Neuronal stem cell (in vitro differentiated cells): ENCODE measurements around the gene RAB11FIP3.

Experiments used
- DNase-seq: peaks from one replicate; pipeline ENCODE4 v3.0.0-alpha.2; 2013; ENCODE audit warnings: low spot score
- H2AFZ ChIP-seq: one replicate; pipeline ENCODE4 v1.6.1; 2013; ENCODE audit warnings: mild to moderate bottlenecking, low read length, inconsistent platforms
- H2AK5ac ChIP-seq: 2 replicates; pipeline ENCODE4 v1.6.1; 2013; ENCODE audit warnings: low read depth, mild to moderate bottlenecking, inconsistent platforms, low read length, moderate library complexity, mixed read lengths
- H2BK120ac ChIP-seq: 2 replicates; pipeline ENCODE4 v1.6.1; 2013; ENCODE audit warnings: low read depth, mild to moderate bottlenecking, inconsistent platforms, low read length, moderate library complexity, mixed read lengths
- H2BK12ac ChIP-seq: one replicate; pipeline ENCODE4 v1.6.1; 2013; ENCODE audit warnings: low read length, inconsistent platforms
- H2BK15ac ChIP-seq: 2 replicates; pipeline ENCODE4 v1.6.1; 2013; ENCODE audit warnings: mild to moderate bottlenecking, low read length, inconsistent platforms, mixed read lengths
- H2BK5ac ChIP-seq: one replicate; pipeline ENCODE4 v1.6.1; 2013; ENCODE audit warnings: inconsistent platforms, mild to moderate bottlenecking, low read length, moderate library complexity
- H3K14ac ChIP-seq: one replicate; pipeline ENCODE4 v1.6.1; 2013; ENCODE audit warnings: low read length, inconsistent platforms
- H3K18ac ChIP-seq: 2 replicates; pipeline ENCODE4 v1.6.1; 2013; ENCODE audit warnings: low read length, inconsistent platforms
- H3K23ac ChIP-seq: 2 replicates; pipeline ENCODE4 v1.6.1; 2013; ENCODE audit warnings: low read depth, mild to moderate bottlenecking, mixed read lengths, low read length, inconsistent platforms; ENCODE audit not compliant: poor library complexity
- H3K27ac ChIP-seq: replicated peaks from 3 replicates; pipeline ENCODE4 v1.5.1; 2013; ENCODE audit warnings: low read length, inconsistent platforms
- H3K27me3 ChIP-seq, 3 experiments: 2 replicates each; pipeline ENCODE4 v1.6.1; 2013; ENCODE audit warnings: low read length in 3 of 3, mild to moderate bottlenecking in 2 of 3, inconsistent platforms in 1 of 3, low read depth in 1 of 3, mixed read lengths in 1 of 3, moderate library complexity in 1 of 3; ENCODE audit not compliant: control insufficient read depth in 3 of 3, insufficient read depth in 3 of 3
- H3K36me3 ChIP-seq, 2 donors: replicated peaks in 1 of 2; 2 replicates each; pipeline ENCODE4 v1.6.1; 2013; ENCODE audit warnings: low read length in 2 of 2; ENCODE audit not compliant: control insufficient read depth in 2 of 2, insufficient read depth in 2 of 2
- H3K4ac ChIP-seq: 2 replicates; pipeline ENCODE4 v1.6.1; 2013; ENCODE audit warnings: inconsistent platforms, mild to moderate bottlenecking, low read length, moderate library complexity
- H3K4me1 ChIP-seq, 2 donors: 1 replicate in 1 of 2; 2 replicates in 1 of 2; pipeline ENCODE4 v1.6.1; 2013; ENCODE audit warnings: low read length in 2 of 2, low read depth in 1 of 2; ENCODE audit not compliant: control insufficient read depth in 2 of 2, insufficient read depth in 1 of 2
- H3K4me2 ChIP-seq: one replicate; pipeline ENCODE4 v1.6.1; 2013; ENCODE audit warnings: mild to moderate bottlenecking, low read length, inconsistent platforms; ENCODE audit not compliant: insufficient read depth, poor library complexity, severe bottlenecking
- H3K4me3 ChIP-seq, 2 donors: 2 replicates each; pipeline ENCODE4 v1.5.1; 2013; ENCODE audit warnings: low read length in 2 of 2, mild to moderate bottlenecking in 2 of 2, inconsistent platforms in 1 of 2, moderate library complexity in 1 of 2
- H3K79me1 ChIP-seq: one replicate; pipeline ENCODE4 v1.6.1; 2013; ENCODE audit warnings: low read depth, mild to moderate bottlenecking, inconsistent platforms, low read length, moderate library complexity
- H3K9ac ChIP-seq: one replicate; pipeline ENCODE4 v1.6.1; 2013; ENCODE audit warnings: mild to moderate bottlenecking, low read depth, low read length, inconsistent platforms; ENCODE audit not compliant: poor library complexity
- H3K9me3 ChIP-seq, 2 donors: replicated peaks in 1 of 2; 2 replicates each; pipeline versions ENCODE3 to v1.6.1; 2013; ENCODE audit warnings: low read length in 2 of 2, mild to moderate bottlenecking in 2 of 2, inconsistent platforms in 1 of 2, low read depth in 1 of 2, mixed read lengths in 1 of 2, moderate library complexity in 1 of 2; ENCODE audit not compliant: control insufficient read depth in 2 of 2, insufficient read depth in 1 of 2
- H4K8ac ChIP-seq: one replicate; pipeline ENCODE4 v1.6.1; 2013; ENCODE audit warnings: low read depth, mild to moderate bottlenecking, inconsistent platforms, low read length, moderate library complexity
- H4K91ac ChIP-seq: one replicate; pipeline ENCODE4 v1.6.1; 2013; ENCODE audit warnings: low read length, low read depth, mild to moderate bottlenecking, inconsistent platforms; ENCODE audit not compliant: poor library complexity
- WGBS, 2 donors: extraction: QIAGEN DNeasy Blood & Tissue Kit; methylation state at CpG; one replicate each; pipeline ENCODE4 v1.1.7; 2013; ENCODE audit warnings: missing lambda C conversion rate in 2 of 2, mixed read lengths in 1 of 2; ENCODE audit not compliant: insufficient read length in 2 of 2, insufficient replicate concordance in 1 of 2; ENCODE audit errors: extremely low coverage in 2 of 2; 5-methylcytosine and 5-hydroxymethylcytosine counted together

RAB11FIP3 gene

GRCh38 chr16:559411-560203 is 134.2 kb downstream of the RAB11FIP3 start:
- Histone ChIP-seq H4K91ac (no peak overlapping the region), H3K23ac (peak overlapping the region; percentile 73), H3K9ac (no peak overlapping the region), H3K4me2 (peak overlapping the region; percentile 25), H3K27ac (no peak overlapping the region), H2BK15ac (peak overlapping the region; percentile 75), H3K9me3 (peaks cover 0 to 2% of the 10 kb centered on the region in 2 donors), H2AK5ac (peak overlapping the region; percentile 75), H4K8ac (no peak overlapping the region), H2BK5ac (no peak overlapping the region), H3K27me3 (peaks cover 14 to 59% (median 44%) of the 10 kb centered on the region in 3 experiments), H3K18ac (peak overlapping the region; percentile 87), H3K4me1 (peaks cover 0 to 8% of the 10 kb centered on the region in 2 donors), H3K79me1 (peaks cover 6% of the 10 kb centered on the region), H3K4me3 (no peak overlapping the region), H3K36me3 (no peaks in the 10 kb centered on the region), H3K4ac (no peak overlapping the region), H3K14ac (peak overlapping the region; percentile 71), H2AFZ (peak overlapping the region; percentile 33), H2BK120ac (no peak overlapping the region), H2BK12ac (peak overlapping the region; percentile 3)
- WGBS, 2 donors, result no CpG with 5 or more reads among the region's 62 CpGs
- DNase-seq, result no peak

DNA sequence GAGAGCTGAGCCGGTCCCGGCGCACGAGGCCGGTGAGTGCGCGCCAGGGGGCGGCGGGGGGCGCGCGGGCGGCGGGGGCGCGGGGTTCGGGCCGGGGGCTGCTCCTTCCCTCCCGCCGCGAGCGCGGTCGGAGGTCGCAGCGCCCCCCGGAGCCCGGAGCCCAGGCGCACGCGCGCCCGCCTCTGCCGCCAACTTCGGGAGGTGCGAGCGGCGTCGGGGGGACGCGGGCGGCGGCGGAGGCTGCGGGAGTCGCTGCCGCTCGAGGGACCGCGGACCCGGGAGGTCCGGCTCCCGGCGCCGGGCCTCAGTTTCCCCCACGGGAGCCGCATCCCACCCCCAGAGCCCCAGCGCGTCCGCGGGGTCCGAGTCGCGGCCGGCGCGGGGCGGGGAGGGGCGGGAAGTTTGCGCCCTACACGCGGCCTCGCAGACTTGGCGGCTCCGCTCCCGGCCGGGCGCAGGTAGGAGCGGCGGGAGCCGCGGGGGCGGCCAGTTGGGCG is 134.8 kb downstream of the RAB11FIP3 start, which contains the start of gene PRR35:
PRR35 (plus strand) TSS at position 191 of the 497 bp plus-strand sequence. CDS start 2,901 bp downstream, outside the sequence.
- WGBS, 2 donors, result no CpG with 5 or more reads among the region's 84 CpGs
- Histone ChIP-seq H3K4me3 (peak within 1 kb of the TSS in 1 of 2 donors; percentile 65), H3K27me3 (peaks cover 14 to 59% (median 44%) of the 10 kb centered on the region in 3 experiments), H4K8ac (no peak within 1 kb of the TSS), H3K9me3 (peaks cover 0 to 2% of the 10 kb centered on the region in 2 donors), H3K4me1 (peaks cover 0 to 11% of the 10 kb centered on the region in 2 donors), H3K18ac (peak within 1 kb of the TSS; percentile 87), H3K4me2 (peak within 1 kb of the TSS; percentile 62), H3K4ac (no peak within 1 kb of the TSS), H3K27ac (no peak within 1 kb of the TSS), H2BK120ac (no peak within 1 kb of the TSS), H2BK15ac (peak within 1 kb of the TSS; percentile 75), H2AFZ (peak within 1 kb of the TSS; percentile 33), H3K14ac (peak within 1 kb of the TSS; percentile 71), H3K23ac (peak within 1 kb of the TSS; percentile 73), H2BK12ac (peak within 1 kb of the TSS; percentile 10), H3K9ac (no peak within 1 kb of the TSS), H2BK5ac (no peak within 1 kb of the TSS), H2AK5ac (peak within 1 kb of the TSS; percentile 75), H4K91ac (peak within 1 kb of the TSS; percentile 30), H3K36me3 (no peaks in the 10 kb centered on the region), H3K79me1 (peaks cover 6% of the 10 kb centered on the region)
- no peak for DNase-seq

- Histone ChIP-seq H2BK15ac (peak overlapping the region; percentile 49), H4K8ac (no peak overlapping the region), H3K9me3 (peaks cover 0 to 2% of the 10 kb centered on the region in 2 donors), H3K36me3 (no peaks in the 10 kb centered on the region), H3K4ac (no peak overlapping the region), H3K4me2 (peak overlapping the region; percentile 62), H3K79me1 (peaks cover 6% of the 10 kb centered on the region), H3K18ac (no peak overlapping the region), H3K4me3 (no peak overlapping the region), H2AFZ (no peak overlapping the region), H4K91ac (peak overlapping the region; percentile 30), H3K14ac (peak overlapping the region; percentile 47), H2BK12ac (no peak overlapping the region), H3K23ac (peak overlapping the region; percentile 65), H3K4me1 (peaks cover 0 to 17% of the 10 kb centered on the region in 2 donors), H3K9ac (no peak overlapping the region), H3K27ac (no peak overlapping the region), H3K27me3 (peaks cover 14 to 59% (median 44%) of the 10 kb centered on the region in 3 experiments), H2AK5ac (peak overlapping the region; percentile 75), H2BK120ac (no peak overlapping the region), H2BK5ac (no peak overlapping the region)
- WGBS, 2 donors, result no CpG with 5 or more reads among the region's 54 CpGs
- DNase-seq, result no peak
Measured at GRCh38 chr16:560701-561412, 135.4 kb downstream of the RAB11FIP3 start.
